Erythroblast (primary cell): ENCODE measurements around the gene ARHGEF6.

Source experiments
- GATA1 ChIP-seq: IDR thresholded peaks from 2 replicates; pipeline ENCODE4 v1.6.1; 2011; ENCODE audit warnings: low read depth, mild to moderate bottlenecking, control low read depth, low read length, moderate library complexity
- POLR2A ChIP-seq: IDR thresholded peaks from 2 replicates; pipeline ENCODE4 v1.6.1; 2011; ENCODE audit warnings: mild to moderate bottlenecking, low read length

- TF ChIP-seq POLR2A: no peak
- no peak for TF ChIP-seq GATA1
These were observed 88.5 kb downstream of the ARHGEF6 start for GRCh38 chrX:136692271-136692670.
